H1 (cell line): ENCODE data around the gene B3GAT2. TPM values are rescaled to one million over a fixed set of nuclear protein-coding genes. Genes with fewer than 3 reads are reported as not detected.

Experiments used
- CHD7 ChIP-seq: fragments of 300-600 bp; sonication (generic); IDR thresholded peaks from 2 replicates; pipeline ENCODE4 v1.7.1; 2012; ENCODE audit warnings: low read length, moderate library complexity, mild to moderate bottlenecking, inconsistent platforms; ENCODE audit not compliant: insufficient replicate concordance
- polyA plus RNA-seq, 7 experiments: library from polyadenylated mRNA; depleted of rRNA in 3 of 7; stranded (reverse) in 5 of 7; unstranded in 2 of 7; fragments of >200 nt in 5 of 7; fragments of 200-250 nt in 2 of 7; gene quantifications; 1 replicate in 5 of 7; 2 replicates in 1 of 7; 4 replicates in 1 of 7; pipeline versions ENCODE4 v1.2.1 to v1.2.3, GENCODE V29; 2011 to 2013; ENCODE audit warnings: missing spikeins in 2 of 7, mixed read lengths in 2 of 7
- total RNA-seq: library from RNA; stranded (reverse); fragmentation: NEBNext Ultra II Directional; extraction: Animal tissue kit (Norgen Biotek cat#: 25700); gene quantifications from 2 replicates; pipeline ENCODE4 v1.2.1, GENCODE V29; 2021

Gene B3GAT2
- total and polyA plus RNA-seq, 2 of the 8 experiments (the other 6 are each of a cell fraction or from before 2014, with no cell fraction given), result 0.83 to 1.9 TPM

GRCh38 chr6:70813885-70814284, 143.0 kb downstream of the B3GAT2 start (continued):
- no peak for TF ChIP-seq CHD7
- TF ChIP-seq, all 59 proteins: peak for 0
